Stomach (tissue), 9 donors: ENCODE data around the gene SPG7. TPM values are rescaled to one million over a fixed set of nuclear protein-coding genes. Genes with fewer than 3 reads are reported as not detected.
A peak's percentile ranks its signal among the peaks of the same experiment; 100 is the strongest.

Experiments used
- DNase-seq, 2 donors: peaks; one replicate each; pipeline versions ENCODE4 v3.0.0 to v3.0.0-alpha.2; 2013 to 2019
- H3K27ac ChIP-seq, 5 donors: fragments of 200-600 bp in 4 of 5; sonication (generic) in 4 of 5; one replicate each; pipeline ENCODE4 v1.5.1; 2013 to 2019; ENCODE audit warnings: mild to moderate bottlenecking in 1 of 5, moderate library complexity in 1 of 5
- H3K27me3 ChIP-seq, 3 donors: fragments of 200-600 bp; sonication (generic); one replicate each; pipeline ENCODE4 v1.5.1; 2017 to 2019; ENCODE audit warnings: mixed run types in 1 of 3
- H3K36me3 ChIP-seq, 4 donors: fragments of 200-600 bp; sonication (generic); 1 replicate in 3 of 4; 2 replicates in 1 of 4; pipeline ENCODE4 v1.5.1; 2016 to 2019
- H3K4me1 ChIP-seq, 4 donors: fragments of 200-600 bp; sonication (generic); one replicate each; pipeline ENCODE4 v1.5.1; 2016 to 2019
- H3K4me3 ChIP-seq, 4 donors: fragments of 200-600 bp; sonication (generic) in 3 of 4; one replicate each; pipeline ENCODE4 v1.5.1; 2016 to 2019; ENCODE audit warnings: mild to moderate bottlenecking in 1 of 4
- H3K9me3 ChIP-seq, 4 donors: fragments of 200-600 bp; sonication (generic); one replicate each; pipeline ENCODE4 v1.5.1; 2016 to 2019
- EP300 ChIP-seq: sonication (generic); formaldehyde crosslinking; IDR thresholded peaks from one replicate; pipeline ENCODE4 v1.6.1; 2017; ENCODE audit warnings: antibody characterized with exemption
- POLR2A ChIP-seq, 4 donors: fragments of 450-650 bp; IDR thresholded peaks; one replicate each; pipeline ENCODE4 v1.6.1; 2016; ENCODE audit warnings: antibody characterized with exemption in 4 of 4, control low read depth in 2 of 4, mild to moderate bottlenecking in 1 of 4, moderate library complexity in 1 of 4
- POLR2AphosphoS5 ChIP-seq, 3 donors: sonication (generic); formaldehyde crosslinking; IDR thresholded peaks; one replicate each; pipeline ENCODE4 v1.6.1; 2016; ENCODE audit warnings: antibody characterized with exemption in 3 of 3
- WGBS, 5 donors: extraction: QIAGEN DNeasy Blood & Tissue Kit in 3 of 5; methylation state at CpG; one replicate each; pipeline versions ENCODE4 v1.1.5 to v1.1.7; 2013 to 2018; 5-methylcytosine and 5-hydroxymethylcytosine counted together
- intact Hi-C: fragments of 100-400 bp; cut with DNase I; formaldehyde crosslinking; loops from one replicate; pipeline ENCODE4 v1.15.1; 2023; ENCODE audit warnings: low total_unique reads
- polyA plus RNA-seq, 3 donors: library from polyadenylated mRNA; stranded (reverse); fragments of 200-250 nt; gene quantifications; one replicate each; pipeline ENCODE4 v1.2.3, GENCODE V29; 2013
- total RNA-seq, 5 donors: library from RNA; depleted of rRNA; stranded (reverse); fragments of >200 nt; gene quantifications; one replicate each; pipeline versions ENCODE4 v1.1.0 to v1.2.3, GENCODE V29; 2014 to 2016
- TF ChIP-seq, protein P1 (sequence below), 7 experiments: fragments of 450-650 bp in 4 of 7; fragments of 200-600 bp in 3 of 7; sonication (generic) in 3 of 7; IDR thresholded peaks; one replicate each; pipeline ENCODE4 v1.5.1; 2016 to 2019; ENCODE audit warnings: antibody characterized with exemption in 7 of 7, control low read depth in 2 of 7, mild to moderate bottlenecking in 1 of 7
- donor health status: healthy with polysubstance abuse.
- donor health status: Bipolar disorder and iron deficiency.
- donor health status: healthy.

Gene SPG7
- total and polyA plus RNA-seq, 8 donors = 30.0 to 363 (median 157) TPM

DNA sequence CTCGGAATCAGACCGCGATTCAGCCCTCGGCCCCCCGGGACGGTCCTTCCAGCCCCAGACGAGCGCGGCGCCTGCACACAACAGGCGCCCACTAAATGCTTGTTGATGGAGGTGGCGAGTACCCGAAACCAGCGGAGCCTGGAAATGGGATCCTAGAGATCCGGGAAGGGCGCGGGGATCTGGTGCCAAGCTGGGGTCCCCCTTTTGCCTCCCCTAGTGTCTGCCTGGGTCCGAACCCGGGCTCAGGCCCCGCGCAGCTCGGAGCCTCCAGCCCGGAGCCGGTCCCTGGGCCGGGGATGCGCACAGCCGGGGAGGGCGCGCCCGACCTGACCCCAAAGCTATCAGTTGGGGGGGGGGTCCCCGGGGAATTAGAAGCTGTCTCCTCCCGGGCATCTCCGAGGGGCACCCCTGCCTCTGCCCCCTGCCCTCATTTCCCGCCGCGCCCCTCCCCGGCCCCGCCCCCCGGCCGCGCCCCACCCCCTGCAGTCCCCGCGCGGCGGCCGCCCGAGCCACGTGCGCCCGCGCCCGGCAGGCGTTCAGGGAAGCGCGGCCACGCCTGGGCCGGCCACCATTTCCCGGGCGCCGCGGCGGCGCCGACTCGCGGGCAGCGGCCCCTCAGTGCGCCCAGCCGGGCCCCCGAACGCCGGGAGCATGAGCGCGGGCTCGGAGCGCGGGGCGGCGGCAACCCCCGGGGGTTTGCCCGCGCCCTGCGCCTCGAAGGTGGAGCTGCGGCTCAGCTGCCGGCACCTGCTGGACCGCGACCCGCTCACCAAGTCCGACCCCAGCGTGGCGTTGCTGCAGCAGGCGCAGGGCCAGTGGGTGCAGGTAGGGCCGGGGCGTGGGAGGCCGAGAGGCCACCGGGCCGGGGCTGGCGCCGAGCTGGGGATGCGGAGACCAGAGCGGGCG lies 67.3 kb downstream of the SPG7 start, which contains the start of gene CPNE7:
Gene CPNE7, plus strand, starts transcription at position 512 of the 906 bp plus-strand sequence. Its CDS starts 140 bp downstream, at position 652.
- Histone ChIP-seq H3K9me3 (no peaks in the 10 kb centered on the region), H3K27me3 (peaks cover 18 to 76% (median 34%) of the 10 kb centered on the region in 3 donors), H3K27ac (no peak within 1 kb of the TSS), H3K36me3 (no peaks in the 10 kb centered on the region), H3K4me3 (peak within 1 kb of the TSS; percentile 29 to 47 (median 30)), H3K4me1 (peaks cover 20 to 31% (median 25%) of the 10 kb centered on the region in 4 donors)
- intact Hi-C loops = loop anchor here (10.0 kb wide), 1 partner anchor 69 kb away; no protein-coding TSS in a partner anchor
- TF ChIP-seq, protein P1, sequence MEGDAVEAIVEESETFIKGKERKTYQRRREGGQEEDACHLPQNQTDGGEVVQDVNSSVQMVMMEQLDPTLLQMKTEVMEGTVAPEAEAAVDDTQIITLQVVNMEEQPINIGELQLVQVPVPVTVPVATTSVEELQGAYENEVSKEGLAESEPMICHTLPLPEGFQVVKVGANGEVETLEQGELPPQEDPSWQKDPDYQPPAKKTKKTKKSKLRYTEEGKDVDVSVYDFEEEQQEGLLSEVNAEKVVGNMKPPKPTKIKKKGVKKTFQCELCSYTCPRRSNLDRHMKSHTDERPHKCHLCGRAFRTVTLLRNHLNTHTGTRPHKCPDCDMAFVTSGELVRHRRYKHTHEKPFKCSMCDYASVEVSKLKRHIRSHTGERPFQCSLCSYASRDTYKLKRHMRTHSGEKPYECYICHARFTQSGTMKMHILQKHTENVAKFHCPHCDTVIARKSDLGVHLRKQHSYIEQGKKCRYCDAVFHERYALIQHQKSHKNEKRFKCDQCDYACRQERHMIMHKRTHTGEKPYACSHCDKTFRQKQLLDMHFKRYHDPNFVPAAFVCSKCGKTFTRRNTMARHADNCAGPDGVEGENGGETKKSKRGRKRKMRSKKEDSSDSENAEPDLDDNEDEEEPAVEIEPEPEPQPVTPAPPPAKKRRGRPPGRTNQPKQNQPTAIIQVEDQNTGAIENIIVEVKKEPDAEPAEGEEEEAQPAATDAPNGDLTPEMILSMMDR (IDR thresholded peaks at IDR 0.05) = no peak
- no peak for TF ChIP-seq EP300
- TF ChIP-seq POLR2A (IDR thresholded peaks at IDR 0.05) = no peak
- no peak for TF ChIP-seq POLR2AphosphoS5 (IDR thresholded peaks at IDR 0.05)
- WGBS, 5 donors = 0 to 2% (median 2%) methylated on average over 31 to 102 of the region's 103 CpGs
- DNase-seq = peak in 1 of 2 donors; percentile 45

DNA sequence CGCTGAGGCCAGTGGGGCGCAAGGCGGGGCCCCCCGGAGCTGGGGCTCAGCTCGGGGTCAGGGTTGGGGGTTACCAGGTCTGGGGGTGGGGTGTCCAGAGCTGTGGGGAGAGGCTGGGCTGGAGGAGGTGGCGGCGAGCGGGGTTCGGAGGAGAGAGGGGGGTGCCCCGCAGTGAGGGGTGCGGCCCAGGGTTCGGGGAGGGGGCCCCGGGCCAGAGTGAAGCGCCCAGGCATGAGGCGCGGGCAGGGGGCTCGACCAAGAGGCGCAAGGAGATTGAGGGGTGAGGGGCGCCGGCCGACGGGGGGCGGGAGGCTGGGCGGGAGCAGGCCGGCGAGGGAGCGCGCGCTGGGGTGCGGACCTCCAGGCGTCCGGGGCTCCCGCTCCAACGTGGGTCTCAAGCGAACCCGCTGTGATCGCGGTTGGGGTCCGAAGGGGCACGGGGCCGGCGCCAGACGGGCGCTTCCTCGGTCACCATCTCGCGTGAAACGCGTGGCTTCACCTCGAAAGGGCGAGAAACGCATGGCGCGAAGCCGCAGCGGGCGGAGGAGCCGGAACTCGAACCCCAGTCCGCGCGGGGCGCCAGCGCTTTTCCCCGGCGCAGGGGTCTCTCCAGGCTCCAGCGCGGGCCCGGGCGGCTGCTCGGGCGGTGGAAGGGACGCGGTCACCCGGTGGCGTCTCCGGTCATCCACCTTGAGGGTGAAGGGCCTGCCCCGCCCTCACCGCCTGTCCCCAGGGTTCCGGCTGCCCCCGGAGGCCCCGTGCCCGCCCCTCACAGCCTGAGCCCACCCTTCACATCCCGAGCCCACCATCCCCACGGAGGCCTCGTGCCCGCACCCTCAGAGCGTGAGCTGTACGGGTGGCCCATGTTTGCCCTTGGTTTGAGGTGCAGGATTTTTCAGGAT lies 68.2 kb downstream of the SPG7 start:
- Histone ChIP-seq H3K9me3 (no peaks in the 10 kb centered on the region), H3K4me1 (peaks cover 20 to 33% (median 27%) of the 10 kb centered on the region in 4 donors), H3K4me3 (peak overlapping the region in 3 of 4 donors; percentile 30 to 47 (median 31)), H3K36me3 (no peaks in the 10 kb centered on the region), H3K27me3 (peaks cover 18 to 69% (median 33%) of the 10 kb centered on the region in 3 donors), H3K27ac (no peak overlapping the region)
- WGBS, 5 donors = 16 to 26% (median 25%) methylated on average over 45 to 89 of the region's 89 CpGs
- intact Hi-C loops = loop anchor here (10.0 kb wide), 1 partner anchor 68 kb away; no protein-coding TSS in a partner anchor
- no peak for DNase-seq
- TF ChIP-seq POLR2AphosphoS5 (IDR thresholded peaks at IDR 0.05) (no peak), POLR2A (IDR thresholded peaks at IDR 0.05) (no peak), EP300 (no peak)
- TF ChIP-seq, protein P1 (IDR thresholded peaks at IDR 0.05) = no peak

DNA sequence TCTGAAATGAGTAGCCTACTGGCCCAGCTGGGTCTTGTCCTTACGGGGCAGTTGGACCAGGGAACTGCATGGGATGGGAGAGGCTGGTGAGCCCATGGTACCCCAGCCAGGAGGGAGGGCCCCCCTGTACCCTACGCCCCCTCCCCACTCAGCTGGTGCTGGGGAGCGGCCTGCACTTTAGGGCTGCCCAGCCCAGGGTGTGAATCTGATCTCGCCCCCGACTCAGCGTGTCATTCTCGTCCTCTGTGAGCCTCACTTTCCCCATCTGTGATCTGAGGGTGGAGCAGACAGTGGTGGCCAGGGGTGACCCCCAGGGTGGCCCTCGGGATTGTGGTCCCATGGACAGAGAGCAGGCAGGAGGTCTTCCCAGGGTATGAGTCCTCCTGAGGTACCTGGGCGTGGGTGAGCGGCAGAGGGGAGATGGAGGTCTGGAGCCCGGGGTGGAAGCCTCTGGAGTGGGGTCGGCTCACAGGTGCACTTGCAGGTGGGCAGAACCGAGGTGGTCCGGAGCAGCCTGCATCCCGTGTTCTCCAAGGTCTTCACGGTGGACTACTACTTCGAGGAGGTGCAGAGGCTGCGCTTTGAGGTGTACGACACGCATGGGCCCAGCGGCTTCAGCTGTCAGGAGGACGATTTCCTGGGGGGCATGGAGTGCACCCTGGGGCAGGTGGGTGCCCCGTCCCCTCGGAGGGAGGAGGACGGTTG lies 69.0 kb downstream of the SPG7 start:
- TF ChIP-seq POLR2AphosphoS5 (IDR thresholded peaks at IDR 0.05) (no peak), POLR2A (IDR thresholded peaks at IDR 0.05) (no peak), EP300 (no peak)
- TF ChIP-seq, protein P1 (IDR thresholded peaks at IDR 0.05) = no peak
- 85 to 91% (median 88%) methylated on average over 15 to 25 of the region's 25 CpGs for WGBS, 5 donors
- Histone ChIP-seq H3K9me3 (no peaks in the 10 kb centered on the region), H3K4me1 (peaks cover 26 to 36% (median 33%) of the 10 kb centered on the region in 4 donors), H3K27ac (no peak overlapping the region), H3K4me3 (no peak overlapping the region), H3K27me3 (peaks cover 18 to 62% (median 33%) of the 10 kb centered on the region in 3 donors), H3K36me3 (no peaks in the 10 kb centered on the region)
- no peak for DNase-seq
- intact Hi-C loops = loop anchor here (10.0 kb wide), 1 partner anchor 68 kb away; no protein-coding TSS in a partner anchor
